DMS 273 treated with DMSO at 0.1 percent for 48 hours (cell line): ENCODE data around the gene TNMD.

ENCODE experiments used
- DNase-seq: peaks from one replicate; lab custom pipeline; 2025; lab: John Stamatoyannopoulos, UW

Gene TNMD

GRCh38 chrX:100643956-100644860 lies 59.5 kb downstream of the TNMD start, which contains the start of gene SRPX2:
Gene SRPX2, plus strand, starts transcription at chrX:100644199. Its CDS starts 2,124 bp downstream, at chrX:100646323.
- no peak for DNase-seq

GRCh38 chrX:100645106-100645505 lies 60.4 kb downstream of the TNMD start:
- no peak for DNase-seq

- no peak for DNase-seq
Measured at GRCh38 chrX:100647095-100647494, 62.4 kb downstream of the TNMD start.

- no peak for DNase-seq
Measured at GRCh38 chrX:100647739-100648138, 63.0 kb downstream of the TNMD start.

- peak; percentile 40 for DNase-seq
Measured at GRCh38 chrX:100648458-100649417, 64.0 kb downstream of the TNMD start.
